Stimulated activated CD8-positive, alpha-beta memory T cell treated with anti-CD3 and anti-CD28 coated beads, Interleukin-2, amount 100 ng/mL, for 1 hour (primary cell): ENCODE results near the gene HK3.

Experiments used
- DNase-seq, 2 donors: peaks; one replicate each; pipeline ENCODE4 v3.0.0-alpha.2; 2020; ENCODE audit warnings: low read depth in 2 of 2

HK3 gene

GRCh38 chr5:176902102-176902814 is 3.1 kb upstream of the HK3 start:
- DNase-seq = no peak

GRCh38 chr5:176901260-176902101 is 2.3 kb upstream of the HK3 start:
- no peak for DNase-seq

DNA sequence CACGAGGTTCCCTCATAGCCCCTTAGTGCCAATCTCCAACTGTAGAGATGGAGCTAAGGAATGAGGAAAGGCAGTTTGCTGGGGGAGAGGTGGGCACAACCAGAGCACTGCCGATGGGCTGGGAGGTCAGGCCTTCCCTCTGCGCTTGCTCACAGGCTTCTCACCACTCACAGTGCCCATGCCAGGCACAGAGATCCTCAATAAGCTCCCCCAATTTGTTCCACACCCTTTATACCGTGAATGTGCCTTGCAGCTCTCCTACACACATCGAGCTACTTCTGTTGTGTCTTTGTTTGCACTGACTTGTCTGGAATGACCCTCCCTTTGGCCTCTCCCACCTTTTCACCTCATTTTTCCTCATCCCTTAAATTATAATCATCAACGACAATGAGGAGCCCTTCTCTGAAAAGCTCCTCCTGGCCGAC is 1.6 kb upstream of the HK3 start:
- no peak for DNase-seq

- DNase-seq = no peak
Observed at GRCh38 chr5:176899946-176900779, 1.0 kb upstream of the HK3 start.

GRCh38 chr5:176897263-176897662 is 1.9 kb downstream of the HK3 start:
- no peak for DNase-seq

- no peak for DNase-seq
Observed at GRCh38 chr5:176895831-176896230, 3.3 kb downstream of the HK3 start.

- no peak for DNase-seq
Observed at GRCh38 chr5:176894298-176894697, 4.8 kb downstream of the HK3 start.

DNA sequence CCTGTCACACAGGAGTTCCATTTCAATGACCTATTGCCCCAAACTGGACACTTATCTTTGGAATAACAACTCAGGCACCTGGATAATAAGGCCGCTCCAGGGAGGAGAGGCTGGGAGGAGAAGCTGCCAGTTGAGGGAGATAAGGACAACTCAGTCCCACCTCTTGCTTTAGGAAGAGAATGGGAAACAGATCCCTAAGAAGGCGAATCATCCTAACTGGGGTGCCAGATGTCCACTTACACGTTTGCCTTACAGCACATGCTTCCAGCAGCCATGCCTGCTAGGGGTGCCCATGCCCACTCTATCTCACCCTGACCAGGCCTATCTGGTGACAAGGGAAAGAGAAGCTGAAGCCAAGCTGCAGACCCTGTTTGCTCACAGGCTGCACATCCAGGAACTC is 6.5 kb downstream of the HK3 start:
- no peak for DNase-seq

- DNase-seq = no peak
Observed at GRCh38 chr5:176891331-176891958, 7.7 kb downstream of the HK3 start.

- DNase-seq = no peak
Observed at GRCh38 chr5:176890455-176891330, 8.5 kb downstream of the HK3 start.

GRCh38 chr5:176889321-176890280 is 9.5 kb downstream of the HK3 start:
- no peak for DNase-seq

- DNase-seq = no peak
Observed at GRCh38 chr5:176888865-176889165, 10.3 kb downstream of the HK3 start.

DNA sequence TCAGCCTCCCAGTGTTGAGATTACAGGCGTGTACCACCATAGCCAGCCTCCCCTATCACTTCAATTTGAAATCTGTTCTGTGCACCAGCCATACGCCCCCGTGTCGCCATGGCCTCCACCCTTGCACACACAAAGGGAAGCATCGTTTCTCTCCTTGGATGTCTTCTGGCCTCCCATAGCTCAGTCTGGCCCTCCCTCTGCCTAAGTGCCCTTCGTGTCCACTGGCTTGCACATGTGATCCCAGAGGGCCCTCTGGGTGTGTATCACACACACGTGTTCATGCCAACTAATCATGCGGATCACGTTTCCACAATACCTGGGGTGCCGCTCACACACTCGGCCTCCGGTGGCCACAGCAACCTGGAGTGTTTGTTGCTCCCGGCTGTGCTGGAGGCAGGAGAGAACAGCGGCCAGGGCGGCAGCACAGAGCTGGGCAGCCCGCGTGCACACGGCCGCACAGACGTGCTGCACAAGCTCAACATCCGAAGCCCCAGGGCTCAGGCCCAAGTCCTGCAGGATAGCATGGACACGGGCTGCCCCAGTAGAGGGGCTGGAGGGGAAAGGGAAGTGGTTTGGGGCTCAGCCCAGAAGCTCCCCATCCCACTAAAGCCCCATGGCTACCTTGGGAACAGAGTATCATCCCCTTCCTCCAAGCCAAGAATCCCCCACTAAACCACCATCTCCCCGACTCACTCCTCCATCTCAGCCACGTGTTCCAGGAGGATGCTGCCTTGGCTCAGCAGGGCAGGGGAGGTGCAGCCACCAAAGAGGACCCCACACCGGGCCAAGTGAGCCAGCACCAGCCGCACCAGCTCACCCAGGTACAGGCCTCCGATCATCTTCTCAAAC is 10.9 kb downstream of the HK3 start:
- DNase-seq = no peak

DNA sequence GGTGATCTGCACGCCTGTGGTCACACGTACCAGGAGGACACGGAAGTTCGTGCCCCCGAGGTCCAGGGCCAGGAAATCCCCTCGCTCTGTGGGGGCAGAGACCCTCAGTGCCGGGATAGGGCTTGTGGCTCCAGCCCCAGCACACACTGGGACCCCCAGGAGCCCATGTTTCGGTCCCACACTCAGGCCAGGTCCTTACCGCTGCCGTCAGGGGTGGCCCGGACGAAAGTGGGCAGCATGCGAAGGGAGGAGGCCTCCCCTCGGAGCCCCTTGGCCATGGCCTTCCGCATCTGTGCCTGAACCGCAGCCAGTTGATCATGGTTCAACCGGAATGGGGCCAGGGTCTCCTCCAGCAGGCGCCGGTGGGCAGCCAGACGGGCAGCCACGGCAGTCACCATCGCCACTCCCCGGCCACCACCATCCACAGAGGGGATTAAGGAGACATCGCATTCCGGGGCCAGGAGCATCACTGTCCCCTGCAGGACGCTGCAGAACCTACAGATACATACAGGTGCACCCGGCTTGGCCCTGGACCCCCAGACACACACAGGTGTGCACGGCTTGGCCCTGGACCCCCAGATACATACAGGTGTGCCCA is 11.8 kb downstream of the HK3 start:
- no peak for DNase-seq

GRCh38 chr5:176886336-176887251 is 12.6 kb downstream of the HK3 start:
- no peak for DNase-seq

- DNase-seq = no peak
Observed at GRCh38 chr5:176884571-176884890, 14.6 kb downstream of the HK3 start.

DNA sequence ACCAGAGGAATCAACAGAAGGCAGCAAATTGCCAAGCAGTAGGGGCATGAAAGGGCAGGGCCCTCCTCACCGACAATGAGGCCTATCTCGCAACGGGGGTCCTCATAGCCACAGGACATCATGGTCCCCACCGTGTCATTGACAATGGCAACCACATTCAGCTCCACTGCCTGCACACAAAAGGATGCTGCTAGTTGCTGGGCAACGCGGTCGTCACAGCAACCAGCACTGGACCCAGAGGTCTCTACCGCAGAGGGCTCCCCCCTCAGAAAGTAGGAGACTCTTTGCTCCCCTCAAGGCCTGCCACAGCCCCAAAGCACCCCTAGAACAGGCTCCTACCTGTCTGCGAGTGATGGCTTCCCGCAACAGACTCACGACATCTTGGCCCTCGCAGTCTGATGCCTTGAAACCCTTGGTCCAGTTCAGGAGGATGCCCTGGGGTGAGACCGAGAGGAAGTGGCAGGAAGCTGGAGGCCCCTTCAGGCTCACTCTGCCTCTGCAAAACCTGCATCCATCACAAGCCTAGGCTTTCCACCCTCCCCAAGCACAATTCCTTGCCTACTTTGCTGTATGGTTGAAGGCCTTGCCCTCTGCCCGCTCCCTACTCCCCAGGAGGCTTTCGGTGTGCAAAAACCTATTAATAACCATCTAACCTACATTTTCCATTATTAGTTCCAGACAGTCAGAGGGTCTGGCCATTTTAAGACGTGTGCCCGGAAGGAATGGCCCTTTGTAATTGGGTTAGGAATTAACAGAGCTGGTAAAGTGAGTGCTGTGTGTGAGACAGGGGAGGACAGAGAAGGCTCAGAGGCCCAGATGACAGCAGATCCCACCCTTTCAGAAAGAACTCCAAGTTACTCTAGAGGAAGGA is 15.2 kb downstream of the HK3 start:
- DNase-seq = no peak
